B cell (primary cell): ENCODE data around the gene DCP1A.

Experiments used
- EZH2 ChIP-seq: IDR thresholded peaks from 2 replicates; pipeline ENCODE4 v1.6.1; 2012; ENCODE audit warnings: borderline replicate concordance, low read depth, mild to moderate bottlenecking, moderate library complexity, low read length; ENCODE audit not compliant: insufficient read depth, poor library complexity, severe bottlenecking
- TF ChIP-seq, protein P1 (sequence below): fragments of 200-600 bp; IDR thresholded peaks from one replicate; pipeline ENCODE4 v1.8.0; 2022; ENCODE audit warnings: antibody characterized with exemption, mild to moderate bottlenecking

DNA sequence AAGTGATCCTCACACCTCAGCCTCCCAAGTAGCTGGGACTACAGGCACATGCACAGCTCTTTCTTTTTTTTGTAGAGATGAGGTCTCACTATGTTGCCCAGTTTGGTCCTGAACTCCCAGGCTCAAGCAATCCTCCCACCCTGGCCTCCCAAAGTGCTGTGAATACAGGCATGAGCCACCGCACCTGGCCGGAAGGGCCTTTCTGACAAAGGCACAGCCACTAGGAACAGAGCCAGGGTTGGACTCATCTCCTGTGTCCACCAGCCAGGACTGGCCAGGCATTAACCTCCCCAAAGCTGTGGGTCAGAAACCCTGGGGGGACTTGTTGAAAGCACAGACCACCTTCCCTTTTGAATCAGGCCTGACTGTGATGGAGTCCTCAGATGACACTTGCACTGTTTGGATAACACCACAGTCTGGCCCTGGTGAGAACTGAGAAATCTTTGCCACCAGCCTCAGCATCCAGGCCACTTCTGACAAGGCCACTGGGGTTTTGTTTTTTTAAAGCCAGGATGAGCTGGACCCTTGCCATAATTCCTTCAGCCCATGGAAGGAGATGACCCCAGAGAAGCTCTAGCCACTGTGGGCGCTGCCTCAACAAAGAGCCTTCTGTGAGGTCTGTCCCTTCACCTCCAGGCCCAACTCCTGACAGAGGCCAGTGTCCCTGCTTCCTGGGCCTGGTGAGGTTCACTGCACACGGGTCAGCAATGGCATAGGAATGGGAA is 96.3 kb downstream of the DCP1A start:
- TF ChIP-seq, protein P1, sequence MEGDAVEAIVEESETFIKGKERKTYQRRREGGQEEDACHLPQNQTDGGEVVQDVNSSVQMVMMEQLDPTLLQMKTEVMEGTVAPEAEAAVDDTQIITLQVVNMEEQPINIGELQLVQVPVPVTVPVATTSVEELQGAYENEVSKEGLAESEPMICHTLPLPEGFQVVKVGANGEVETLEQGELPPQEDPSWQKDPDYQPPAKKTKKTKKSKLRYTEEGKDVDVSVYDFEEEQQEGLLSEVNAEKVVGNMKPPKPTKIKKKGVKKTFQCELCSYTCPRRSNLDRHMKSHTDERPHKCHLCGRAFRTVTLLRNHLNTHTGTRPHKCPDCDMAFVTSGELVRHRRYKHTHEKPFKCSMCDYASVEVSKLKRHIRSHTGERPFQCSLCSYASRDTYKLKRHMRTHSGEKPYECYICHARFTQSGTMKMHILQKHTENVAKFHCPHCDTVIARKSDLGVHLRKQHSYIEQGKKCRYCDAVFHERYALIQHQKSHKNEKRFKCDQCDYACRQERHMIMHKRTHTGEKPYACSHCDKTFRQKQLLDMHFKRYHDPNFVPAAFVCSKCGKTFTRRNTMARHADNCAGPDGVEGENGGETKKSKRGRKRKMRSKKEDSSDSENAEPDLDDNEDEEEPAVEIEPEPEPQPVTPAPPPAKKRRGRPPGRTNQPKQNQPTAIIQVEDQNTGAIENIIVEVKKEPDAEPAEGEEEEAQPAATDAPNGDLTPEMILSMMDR, result no peak
- TF ChIP-seq EZH2, result no peak
